Rectal smooth muscle tissue (tissue), 1 donor: ENCODE data around the gene CFC1.
"Not testable (repeated sequence)": the region's sequence is repeated elsewhere in the genome, so short reads cannot be mapped to it uniquely, and the experiment has no call there.

Source experiments
- H3K27ac ChIP-seq: one replicate; pipeline ENCODE4 v1.7.0; 2013; ENCODE audit warnings: low read depth, low read length, inconsistent platforms
- H3K27me3 ChIP-seq: one replicate; pipeline ENCODE4 v1.7.0; 2013; ENCODE audit warnings: low read length; ENCODE audit not compliant: control insufficient read depth, insufficient read depth
- H3K36me3 ChIP-seq: one replicate; pipeline ENCODE4 v1.7.0; 2013; ENCODE audit warnings: low read length; ENCODE audit not compliant: control insufficient read depth, insufficient read depth
- H3K4me1 ChIP-seq: one replicate; pipeline ENCODE4 v1.7.0; 2013; ENCODE audit warnings: low read length; ENCODE audit not compliant: control insufficient read depth, insufficient read depth
- H3K4me3 ChIP-seq: one replicate; pipeline ENCODE4 v1.7.0; 2013; ENCODE audit warnings: low read length
- H3K9ac ChIP-seq: one replicate; pipeline ENCODE4 v1.7.0; 2013; ENCODE audit warnings: low read length

CFC1 gene

GRCh38 chr2:130596757-130597156 is 2.6 kb downstream of the CFC1 start:
- not testable (repeated sequence) for H3K4me1 ChIP-seq, H3K9ac ChIP-seq, H3K36me3 ChIP-seq, H3K27ac ChIP-seq, H3K27me3 ChIP-seq, H3K4me3 ChIP-seq

DNA sequence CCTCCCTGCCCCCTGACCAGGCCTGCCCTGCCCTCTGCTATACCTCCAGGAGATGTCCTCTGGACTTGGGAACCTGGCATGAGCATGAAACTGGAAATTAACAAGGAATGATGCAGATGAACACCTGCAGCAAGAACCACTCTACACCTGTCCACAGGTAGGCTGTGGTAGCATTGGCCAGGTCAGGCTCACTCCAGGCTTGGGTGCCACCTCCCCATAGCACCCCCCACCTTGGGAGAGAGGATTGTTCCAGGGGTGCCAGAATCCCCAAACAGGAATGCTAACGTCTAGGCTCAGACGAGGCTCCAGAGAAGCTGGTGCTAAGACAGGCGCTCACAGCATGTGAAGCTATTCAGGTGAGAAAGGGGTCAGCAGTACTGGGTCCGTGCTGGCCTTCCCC is 5.4 kb downstream of the CFC1 start:
- H3K36me3 ChIP-seq, H3K27me3 ChIP-seq, H3K4me1 ChIP-seq, H3K27ac ChIP-seq, H3K4me3 ChIP-seq, H3K9ac ChIP-seq: not testable (repeated sequence)

GRCh38 chr2:130592791-130593414 is 6.5 kb downstream of the CFC1 start:
- H3K27me3 ChIP-seq, H3K27ac ChIP-seq, H3K4me3 ChIP-seq: not testable (repeated sequence)

GRCh38 chr2:130590842-130591359 is 8.5 kb downstream of the CFC1 start:
- not testable (repeated sequence) for H3K4me3 ChIP-seq, H3K36me3 ChIP-seq, H3K4me1 ChIP-seq, H3K27me3 ChIP-seq, H3K9ac ChIP-seq, H3K27ac ChIP-seq

More at GRCh38 chr2:130592791-130593414, 6.5 kb downstream of the CFC1 start:
- not testable (repeated sequence) for H3K4me1 ChIP-seq, H3K36me3 ChIP-seq, H3K9ac ChIP-seq

DNA sequence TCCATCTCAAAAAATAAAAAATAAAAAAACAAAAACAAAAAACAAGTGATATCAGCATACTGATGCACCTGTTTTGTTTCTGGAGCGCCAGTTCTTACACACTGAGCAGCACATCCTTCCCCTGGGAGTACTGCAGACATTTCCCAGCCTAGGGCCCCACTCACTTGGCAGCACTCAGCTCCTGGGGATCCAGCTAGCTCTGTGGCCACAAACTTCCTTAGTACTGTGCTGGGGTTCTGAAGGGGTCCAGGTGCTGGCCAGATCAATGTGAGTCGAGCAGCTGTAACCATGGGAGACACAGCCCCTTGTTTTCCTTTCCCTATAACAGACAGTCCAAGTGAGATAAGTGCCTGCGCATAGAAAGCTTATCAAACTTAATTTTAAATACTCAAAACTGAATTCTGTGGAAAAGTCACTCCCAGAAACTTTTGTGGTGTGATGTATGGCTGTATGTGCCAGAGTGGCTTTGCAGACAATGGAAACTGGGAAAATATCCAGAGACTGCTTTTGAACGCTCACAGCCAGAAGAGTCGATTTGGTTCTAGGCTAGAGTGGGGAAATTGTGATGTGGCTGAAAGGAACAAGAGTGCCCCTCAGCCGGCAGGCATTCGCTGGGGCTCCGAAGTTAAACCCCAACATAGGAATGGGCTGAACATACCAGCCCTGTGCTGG is 9.1 kb downstream of the CFC1 start:
- H3K27me3 ChIP-seq, H3K36me3 ChIP-seq, H3K4me3 ChIP-seq, H3K27ac ChIP-seq, H3K9ac ChIP-seq, H3K4me1 ChIP-seq: not testable (repeated sequence)

DNA sequence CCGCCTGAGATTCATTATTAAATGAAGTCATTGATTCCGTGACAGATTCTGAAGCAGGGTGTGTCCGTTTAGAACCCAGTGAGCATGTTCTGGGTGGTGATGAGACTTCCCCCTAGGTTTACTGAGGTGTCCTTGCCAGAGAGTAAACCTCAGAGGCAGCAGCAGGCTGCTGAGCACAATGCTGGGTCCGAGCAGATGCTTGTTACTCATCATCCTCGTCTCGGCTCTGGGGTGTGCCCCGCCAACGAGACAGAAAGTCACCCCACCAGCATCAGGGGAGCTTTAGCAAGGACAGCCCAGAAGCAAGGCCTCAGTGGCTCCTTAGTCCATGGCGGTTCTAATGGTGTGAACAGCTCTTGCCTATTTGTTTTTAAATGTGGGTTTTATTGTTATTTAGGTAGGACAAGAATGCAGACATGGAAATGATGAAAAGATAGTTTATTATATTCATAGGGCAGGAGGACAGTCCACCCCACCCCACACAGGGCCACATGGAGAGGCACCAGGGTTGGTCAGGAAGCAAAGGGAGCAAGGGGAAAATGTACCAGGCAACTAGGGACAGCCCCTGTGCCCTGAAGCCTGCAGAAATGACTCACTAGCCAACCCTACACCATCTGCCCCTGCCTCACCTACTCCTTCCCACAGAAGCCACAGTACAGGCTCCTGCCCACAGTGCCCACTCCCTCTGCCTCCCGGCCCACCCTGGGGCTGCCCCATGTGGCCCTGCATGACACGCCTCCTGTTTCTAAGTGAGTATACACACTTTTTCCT is 10.5 kb downstream of the CFC1 start:
- not testable (repeated sequence) for H3K36me3 ChIP-seq, H3K27ac ChIP-seq

GRCh38 chr2:130584726-130585125 is 14.6 kb downstream of the CFC1 start:
- not testable (repeated sequence) for H3K27ac ChIP-seq, H3K4me1 ChIP-seq, H3K36me3 ChIP-seq, H3K9ac ChIP-seq, H3K4me3 ChIP-seq, H3K27me3 ChIP-seq

More for the DNA sequence above, 10.5 kb downstream of the CFC1 start:
- H3K27me3 ChIP-seq, H3K9ac ChIP-seq, H3K4me3 ChIP-seq, H3K4me1 ChIP-seq: not testable (repeated sequence)

DNA sequence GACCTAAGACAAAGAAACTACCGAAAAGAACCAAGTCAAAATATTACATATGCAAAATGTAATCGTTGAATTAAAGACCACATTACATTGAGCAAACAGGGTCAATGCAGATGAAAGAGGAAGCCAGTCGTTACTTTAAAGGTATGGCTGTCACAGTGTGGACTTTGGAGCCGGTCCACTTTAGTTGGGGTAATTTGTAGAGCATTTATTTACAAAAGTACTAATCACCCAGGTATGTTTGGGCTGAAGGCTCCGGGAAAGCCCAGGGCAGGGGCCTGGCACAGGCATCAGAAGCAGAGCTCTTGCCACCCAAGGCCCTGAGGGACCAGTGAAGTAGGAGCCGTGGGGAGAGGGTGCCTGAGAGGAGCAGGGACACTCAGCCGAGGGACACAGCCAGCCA is 15.8 kb downstream of the CFC1 start:
- H3K36me3 ChIP-seq, H3K27me3 ChIP-seq, H3K9ac ChIP-seq, H3K4me3 ChIP-seq, H3K4me1 ChIP-seq, H3K27ac ChIP-seq: not testable (repeated sequence)

DNA sequence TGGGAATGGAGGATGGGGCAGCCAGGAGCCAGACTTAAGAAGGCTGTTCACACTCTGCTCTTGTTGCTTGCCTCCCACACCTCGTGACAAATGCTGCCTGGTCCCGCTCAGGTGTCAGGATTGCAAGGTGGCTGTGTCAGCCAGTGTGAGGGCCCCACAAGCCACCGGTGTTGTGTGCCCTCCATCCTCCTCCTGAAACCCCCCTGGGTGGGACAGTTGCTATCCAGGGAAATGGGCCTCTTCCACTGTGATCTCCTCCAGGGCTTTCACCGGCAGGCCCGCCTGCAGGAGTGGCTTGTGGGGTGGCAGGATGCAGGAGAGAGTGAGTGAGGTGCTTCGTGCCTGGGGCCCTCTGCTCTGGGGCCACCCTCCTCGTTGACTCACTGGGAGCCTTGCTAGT is 16.4 kb downstream of the CFC1 start:
- H3K4me1 ChIP-seq, H3K27ac ChIP-seq, H3K36me3 ChIP-seq, H3K9ac ChIP-seq, H3K4me3 ChIP-seq, H3K27me3 ChIP-seq: not testable (repeated sequence)

GRCh38 chr2:130581491-130581890 is 17.9 kb downstream of the CFC1 start:
- not testable (repeated sequence) for H3K4me3 ChIP-seq, H3K9ac ChIP-seq, H3K27me3 ChIP-seq, H3K27ac ChIP-seq, H3K4me1 ChIP-seq, H3K36me3 ChIP-seq

DNA sequence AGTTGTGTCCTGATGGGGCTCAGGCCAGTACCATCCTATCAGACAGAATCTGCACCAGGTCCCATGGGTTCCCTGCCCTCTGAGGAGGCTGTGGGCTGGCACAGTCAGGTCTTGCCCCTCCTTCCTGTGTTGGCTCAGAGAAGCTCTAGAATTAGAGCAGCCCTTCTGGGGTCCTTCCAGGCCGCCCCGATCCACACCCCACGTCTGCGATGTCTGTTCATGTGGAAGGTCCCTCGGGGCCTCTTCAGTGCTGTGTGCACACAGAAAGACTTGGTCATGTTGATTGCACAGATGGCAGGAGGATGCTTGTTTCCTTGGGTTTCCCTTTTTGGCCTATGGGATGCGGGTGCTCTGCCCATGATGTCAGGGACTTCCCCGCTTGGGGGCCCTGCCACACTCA is 20.3 kb downstream of the CFC1 start:
- not testable (repeated sequence) for H3K4me1 ChIP-seq, H3K9ac ChIP-seq, H3K4me3 ChIP-seq, H3K36me3 ChIP-seq, H3K27me3 ChIP-seq, H3K27ac ChIP-seq

DNA sequence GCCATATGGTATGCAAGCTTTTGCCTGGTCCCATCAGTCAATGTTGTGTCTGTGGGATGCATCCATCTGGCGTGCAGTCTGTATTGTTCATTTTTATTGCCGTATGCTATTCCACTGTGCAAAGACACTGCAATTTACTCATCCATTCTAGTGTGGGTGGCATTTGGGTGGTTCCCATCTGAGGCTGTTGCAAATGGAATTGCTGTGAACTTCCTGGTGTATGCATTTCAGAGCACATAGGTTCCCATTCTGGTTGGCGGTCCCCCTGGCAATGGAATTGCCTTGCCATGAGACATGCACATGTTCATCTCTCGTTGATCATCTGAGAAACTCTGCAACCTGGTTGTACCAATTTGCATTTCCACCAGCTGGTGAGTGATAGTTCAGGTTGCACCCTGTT is 21.8 kb downstream of the CFC1 start:
- not testable (repeated sequence) for H3K27ac ChIP-seq, H3K9ac ChIP-seq, H3K4me3 ChIP-seq, H3K4me1 ChIP-seq, H3K36me3 ChIP-seq, H3K27me3 ChIP-seq
